Ascending aorta (tissue), 2 donors: ENCODE results near the gene PCID2. TPM values are rescaled to one million over a fixed set of nuclear protein-coding genes. Genes with fewer than 3 reads are reported as not detected.

Experiments used
- DNase-seq, 2 donors: peaks; one replicate each; pipeline ENCODE4 v3.0.0-alpha.2; 2019; ENCODE audit warnings: low spot score in 2 of 2
- H3K27ac ChIP-seq, 2 donors: fragments of 200-600 bp; sonication (generic); one replicate each; pipeline ENCODE4 v1.5.1; 2016 to 2017; ENCODE audit warnings: mild to moderate bottlenecking in 1 of 2
- H3K27me3 ChIP-seq: fragments of 200-600 bp; sonication (generic); one replicate; pipeline ENCODE4 v1.5.1; 2017
- H3K36me3 ChIP-seq, 2 donors: fragments of 200-600 bp; sonication (generic); one replicate each; pipeline ENCODE4 v1.5.1; 2016
- H3K4me1 ChIP-seq, 2 donors: fragments of 200-600 bp; sonication (generic); one replicate each; pipeline ENCODE4 v1.5.1; 2016 to 2017; ENCODE audit warnings: mild to moderate bottlenecking in 1 of 2
- H3K4me3 ChIP-seq, 2 donors: fragments of 200-600 bp; sonication (generic); one replicate each; pipeline ENCODE4 v1.5.1; 2016 to 2017; ENCODE audit warnings: mild to moderate bottlenecking in 1 of 2
- H3K9me3 ChIP-seq, 2 donors: fragments of 200-600 bp; sonication (generic); one replicate each; pipeline ENCODE4 v1.5.1; 2016
- intact Hi-C: fragments of 100-400 bp; cut with DNase I; formaldehyde crosslinking; loops from one replicate; pipeline ENCODE4 v1.15.1; 2023
- total RNA-seq: library from RNA; depleted of rRNA; stranded (reverse); fragments of >200 nt; gene quantifications from one replicate; pipeline ENCODE4 v1.1.0, GENCODE V29; 2016
- TF ChIP-seq, protein P1 (sequence below), 3 experiments: fragments of 200-600 bp in 2 of 3; fragments of 450-650 bp in 1 of 3; sonication (generic) in 2 of 3; IDR thresholded peaks; one replicate each; pipeline ENCODE4 v1.5.1; 2016 to 2019; ENCODE audit warnings: antibody characterized with exemption in 3 of 3, mild to moderate bottlenecking in 1 of 3, moderate library complexity in 1 of 3

PCID2 gene
- total RNA-seq, 1 donor from 2014 or later: 50.8 TPM

- Histone ChIP-seq H3K4me3 (no peak overlapping the region), H3K27ac (no peak overlapping the region), H3K9me3 (no peaks in the 10 kb centered on the region), H3K4me1 (peaks cover 3 to 34% of the 10 kb centered on the region in 2 donors), H3K36me3 (peaks cover 8 to 26% of the 10 kb centered on the region in 2 donors), H3K27me3 (no peaks in the 10 kb centered on the region)
- TF ChIP-seq, protein P1, sequence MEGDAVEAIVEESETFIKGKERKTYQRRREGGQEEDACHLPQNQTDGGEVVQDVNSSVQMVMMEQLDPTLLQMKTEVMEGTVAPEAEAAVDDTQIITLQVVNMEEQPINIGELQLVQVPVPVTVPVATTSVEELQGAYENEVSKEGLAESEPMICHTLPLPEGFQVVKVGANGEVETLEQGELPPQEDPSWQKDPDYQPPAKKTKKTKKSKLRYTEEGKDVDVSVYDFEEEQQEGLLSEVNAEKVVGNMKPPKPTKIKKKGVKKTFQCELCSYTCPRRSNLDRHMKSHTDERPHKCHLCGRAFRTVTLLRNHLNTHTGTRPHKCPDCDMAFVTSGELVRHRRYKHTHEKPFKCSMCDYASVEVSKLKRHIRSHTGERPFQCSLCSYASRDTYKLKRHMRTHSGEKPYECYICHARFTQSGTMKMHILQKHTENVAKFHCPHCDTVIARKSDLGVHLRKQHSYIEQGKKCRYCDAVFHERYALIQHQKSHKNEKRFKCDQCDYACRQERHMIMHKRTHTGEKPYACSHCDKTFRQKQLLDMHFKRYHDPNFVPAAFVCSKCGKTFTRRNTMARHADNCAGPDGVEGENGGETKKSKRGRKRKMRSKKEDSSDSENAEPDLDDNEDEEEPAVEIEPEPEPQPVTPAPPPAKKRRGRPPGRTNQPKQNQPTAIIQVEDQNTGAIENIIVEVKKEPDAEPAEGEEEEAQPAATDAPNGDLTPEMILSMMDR (IDR thresholded peaks at IDR 0.05): no peak
- intact Hi-C loops: loop anchor here (5.0 kb wide), 1 partner anchor 859 kb away; no protein-coding TSS in a partner anchor
- DNase-seq: no peak
These were observed 4.7 kb downstream of the PCID2 start for GRCh38 chr13:113203507-113204377.

DNA sequence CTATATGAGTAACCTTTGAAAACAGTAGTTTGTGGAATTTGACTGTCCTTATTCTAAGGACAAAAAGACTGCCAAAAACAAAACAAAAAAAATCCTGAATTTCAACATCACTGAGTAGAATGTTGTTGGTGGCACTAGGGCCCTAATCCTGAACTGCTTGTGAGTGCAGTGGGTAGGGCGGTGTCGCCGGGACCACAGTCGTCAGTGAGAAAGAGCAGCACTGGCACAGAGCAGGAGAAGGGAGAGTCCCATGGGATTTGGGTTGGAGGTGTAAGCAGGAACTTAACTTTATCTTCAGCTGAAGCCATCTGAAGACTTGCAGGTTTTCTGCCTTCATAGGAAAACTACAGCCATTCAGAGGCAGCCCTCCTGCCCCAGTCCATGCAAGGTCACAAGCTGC lies 5.6 kb downstream of the PCID2 start:
- Histone ChIP-seq H3K36me3 (peaks cover 14 to 33% of the 10 kb centered on the region in 2 donors), H3K4me1 (peaks cover 3 to 34% of the 10 kb centered on the region in 2 donors), H3K4me3 (no peak overlapping the region), H3K9me3 (no peaks in the 10 kb centered on the region), H3K27ac (no peak overlapping the region), H3K27me3 (no peaks in the 10 kb centered on the region)
- DNase-seq: no peak
- TF ChIP-seq, protein P1 (IDR thresholded peaks at IDR 0.05): no peak
- intact Hi-C loops: loop anchor here (5.0 kb wide), 1 partner anchor 859 kb away; no protein-coding TSS in a partner anchor

DNA sequence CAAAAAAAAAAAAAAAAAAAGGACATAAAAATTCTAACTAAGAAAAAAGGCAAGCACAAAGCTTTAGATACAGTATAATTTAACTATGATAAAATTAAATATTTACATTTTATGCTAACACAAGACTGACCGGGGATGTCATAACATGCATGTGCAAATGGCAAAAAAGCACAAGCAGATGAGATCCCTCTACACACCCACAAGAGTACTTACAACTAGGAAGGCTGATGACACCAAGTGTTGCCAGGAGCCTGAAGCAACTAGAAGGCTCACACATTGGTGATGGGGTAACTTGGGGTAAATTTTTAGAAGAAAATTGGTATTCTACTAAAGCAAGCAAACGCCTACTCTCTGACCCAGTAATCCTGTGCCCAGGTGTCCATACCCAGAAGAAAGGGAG lies 6.7 kb downstream of the PCID2 start:
- no peak for DNase-seq
- H3K27me3 ChIP-seq: no peaks in the 10 kb centered on the region
- TF ChIP-seq, protein P1 (IDR thresholded peaks at IDR 0.05): no peak
- H3K36me3 ChIP-seq: peaks cover 25 to 44% of the 10 kb centered on the region in 2 donors
- H3K9me3 ChIP-seq: no peaks in the 10 kb centered on the region
- intact Hi-C loops: loop anchor here (5.0 kb wide), 1 partner anchor 860 kb away; no protein-coding TSS in a partner anchor
- H3K27ac ChIP-seq: no peak overlapping the region
- H3K4me1 ChIP-seq: peaks cover 0 to 24% of the 10 kb centered on the region in 2 donors
- H3K4me3 ChIP-seq: no peak overlapping the region

GRCh38 chr13:113196970-113197737 lies 11.3 kb downstream of the PCID2 start:
- no peaks in the 10 kb centered on the region for H3K9me3 ChIP-seq
- TF ChIP-seq, protein P1 (IDR thresholded peaks at IDR 0.05): no peak
- DNase-seq: no peak
- H3K36me3 ChIP-seq: peaks cover 49 to 80% of the 10 kb centered on the region in 2 donors
- H3K4me3 ChIP-seq: no peak overlapping the region
- no peak overlapping the region for H3K27ac ChIP-seq
- no peaks in the 10 kb centered on the region for H3K4me1 ChIP-seq
- intact Hi-C loops: no loop called here
- H3K27me3 ChIP-seq: no peaks in the 10 kb centered on the region

DNA sequence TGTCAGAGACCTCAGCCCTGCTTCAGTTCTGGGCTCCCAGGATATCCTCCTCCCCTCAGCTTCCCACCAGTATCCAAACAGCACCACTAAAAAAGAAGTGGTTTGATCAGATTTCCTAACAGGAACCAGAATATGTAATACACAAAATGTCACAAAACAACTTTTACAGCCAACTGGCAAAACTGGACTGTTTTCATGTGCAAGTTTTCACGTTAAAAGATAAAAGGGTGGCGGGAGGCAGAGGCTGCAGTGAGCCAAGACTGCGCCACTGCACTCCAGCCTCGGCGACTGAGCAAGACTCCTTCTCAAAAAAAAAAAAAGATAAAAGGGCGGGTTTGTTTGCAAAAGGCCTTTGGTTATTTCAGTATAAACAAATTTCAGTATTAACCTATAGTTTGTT lies 13.1 kb downstream of the PCID2 start:
- Histone ChIP-seq H3K4me3 (no peak overlapping the region), H3K27me3 (no peaks in the 10 kb centered on the region), H3K4me1 (no peaks in the 10 kb centered on the region), H3K9me3 (no peaks in the 10 kb centered on the region), H3K27ac (no peak overlapping the region), H3K36me3 (peaks cover 51 to 89% of the 10 kb centered on the region in 2 donors)
- DNase-seq: no peak
- intact Hi-C loops: no loop called here
- TF ChIP-seq, protein P1 (IDR thresholded peaks at IDR 0.05): no peak
